ENCODE measurements around the gene MAD2L1BP.

MAD2L1BP gene

DNA sequence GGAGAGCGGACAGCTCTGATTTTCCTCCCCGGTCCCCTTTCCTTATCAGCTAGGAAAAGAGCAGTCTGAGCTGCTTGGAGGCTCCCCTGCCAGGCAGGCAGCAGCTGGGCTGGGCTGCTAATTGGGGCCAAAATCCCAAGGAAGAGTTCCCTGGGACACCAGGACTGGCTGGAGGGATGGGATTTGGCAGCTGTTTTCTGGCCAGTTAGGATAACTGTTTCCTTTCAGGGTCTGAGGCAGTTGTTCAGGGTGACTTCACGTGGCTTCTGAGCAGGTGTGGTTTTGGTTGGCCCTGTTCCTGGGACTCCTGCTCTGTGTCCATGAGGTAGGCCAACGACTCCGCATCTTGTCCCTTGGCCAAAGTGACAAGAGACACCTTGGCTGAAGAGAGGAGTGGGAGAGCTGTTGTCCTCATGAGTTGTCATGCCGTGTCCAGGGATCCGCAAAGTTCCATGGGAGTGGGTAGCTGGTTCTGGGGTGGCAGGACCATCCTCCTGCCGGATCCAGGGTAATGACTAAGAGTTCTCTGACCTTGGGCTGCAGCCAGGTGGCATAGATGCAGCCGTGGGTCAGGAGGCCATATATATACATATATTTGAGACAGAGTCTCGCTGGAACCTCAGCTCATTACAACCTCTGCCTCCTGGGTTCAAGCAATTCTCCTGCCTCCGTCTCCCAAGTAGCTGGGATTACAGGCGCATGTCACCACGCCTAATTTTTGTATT is 30.7 kb downstream of the MAD2L1BP start:
- DNase-seq (ENCODE audit: low read depth, low spot score), result no peak
- TF ChIP-seq, protein P1, sequence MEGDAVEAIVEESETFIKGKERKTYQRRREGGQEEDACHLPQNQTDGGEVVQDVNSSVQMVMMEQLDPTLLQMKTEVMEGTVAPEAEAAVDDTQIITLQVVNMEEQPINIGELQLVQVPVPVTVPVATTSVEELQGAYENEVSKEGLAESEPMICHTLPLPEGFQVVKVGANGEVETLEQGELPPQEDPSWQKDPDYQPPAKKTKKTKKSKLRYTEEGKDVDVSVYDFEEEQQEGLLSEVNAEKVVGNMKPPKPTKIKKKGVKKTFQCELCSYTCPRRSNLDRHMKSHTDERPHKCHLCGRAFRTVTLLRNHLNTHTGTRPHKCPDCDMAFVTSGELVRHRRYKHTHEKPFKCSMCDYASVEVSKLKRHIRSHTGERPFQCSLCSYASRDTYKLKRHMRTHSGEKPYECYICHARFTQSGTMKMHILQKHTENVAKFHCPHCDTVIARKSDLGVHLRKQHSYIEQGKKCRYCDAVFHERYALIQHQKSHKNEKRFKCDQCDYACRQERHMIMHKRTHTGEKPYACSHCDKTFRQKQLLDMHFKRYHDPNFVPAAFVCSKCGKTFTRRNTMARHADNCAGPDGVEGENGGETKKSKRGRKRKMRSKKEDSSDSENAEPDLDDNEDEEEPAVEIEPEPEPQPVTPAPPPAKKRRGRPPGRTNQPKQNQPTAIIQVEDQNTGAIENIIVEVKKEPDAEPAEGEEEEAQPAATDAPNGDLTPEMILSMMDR (IDR thresholded peaks at IDR 0.05; ENCODE audit: low read depth, low read length), result no peak
- in situ Hi-C loops (cut with HindIII; ENCODE audit: low sequenced_read_pairs), result no loop called here
- H3K4me3 ChIP-seq (ENCODE audit: low read depth, low read length), result no peak overlapping the region

GRCh38 chr6:43667245-43668150 is 31.9 kb downstream of the MAD2L1BP start:
- peak; percentile 67 for DNase-seq (ENCODE audit: low read depth, low spot score)
- in situ Hi-C loops (cut with HindIII; ENCODE audit: low sequenced_read_pairs), result no loop called here
- no peak overlapping the region for H3K4me3 ChIP-seq (ENCODE audit: low read depth, low read length)
- TF ChIP-seq, protein P1 (IDR thresholded peaks at IDR 0.05; ENCODE audit: low read depth, low read length), result peak; percentile 90

DNA sequence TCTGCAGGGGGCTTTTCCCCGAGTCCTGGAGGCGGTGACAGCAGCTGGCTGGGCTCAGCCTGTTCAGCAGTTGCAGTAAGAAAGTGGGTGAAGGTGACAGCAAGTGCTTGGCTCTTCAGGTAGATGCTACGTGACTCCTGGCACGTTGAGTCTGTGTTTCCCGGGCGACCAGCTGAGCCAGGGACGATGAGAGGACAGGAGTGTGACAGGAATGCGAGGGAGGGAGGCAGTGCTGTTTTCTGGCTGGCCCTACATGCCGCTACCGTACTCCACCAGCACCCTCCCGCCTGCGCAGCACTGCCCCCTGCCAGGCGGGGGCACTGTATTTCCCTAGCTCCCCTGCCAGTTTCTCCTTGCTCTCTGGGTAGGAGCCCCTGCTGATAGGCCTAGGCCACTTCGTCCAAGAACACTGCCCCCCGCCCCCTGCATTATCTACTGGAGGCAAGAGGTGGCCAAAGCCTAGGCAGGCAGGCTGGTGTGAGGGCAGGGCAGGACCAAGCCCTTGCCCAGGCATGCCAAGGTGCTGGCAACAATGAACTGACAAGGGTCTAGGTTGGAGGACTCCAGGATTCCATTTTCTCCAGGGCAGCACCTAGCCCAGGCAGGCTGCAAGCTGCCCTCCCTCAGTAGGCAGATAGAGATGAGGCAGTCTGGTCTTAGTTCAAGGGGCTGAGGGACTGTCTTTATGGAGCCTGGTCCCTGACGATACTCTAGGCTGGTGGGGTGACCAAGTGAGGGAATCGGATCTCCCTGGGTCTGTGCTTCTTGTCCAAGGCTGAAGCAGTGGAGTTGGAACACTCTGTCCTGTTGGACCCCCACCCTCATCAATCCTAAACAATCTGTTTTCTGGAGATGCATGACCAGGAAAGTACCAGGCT is 32.8 kb downstream of the MAD2L1BP start:
- in situ Hi-C loops (cut with HindIII; ENCODE audit: low sequenced_read_pairs), result no loop called here
- TF ChIP-seq, protein P1 (IDR thresholded peaks at IDR 0.05; ENCODE audit: low read depth, low read length), result peak; percentile 61
- no peak overlapping the region for H3K4me3 ChIP-seq (ENCODE audit: low read depth, low read length)
- DNase-seq (ENCODE audit: low read depth, low spot score), result peak; percentile 32

GRCh38 chr6:43669050-43669921 is 33.6 kb downstream of the MAD2L1BP start:
- peak; percentile 13 for DNase-seq (ENCODE audit: low read depth, low spot score)
- no peak overlapping the region for H3K4me3 ChIP-seq (ENCODE audit: low read depth, low read length)
- in situ Hi-C loops (cut with HindIII; ENCODE audit: low sequenced_read_pairs), result no loop called here
- TF ChIP-seq, protein P1 (IDR thresholded peaks at IDR 0.05; ENCODE audit: low read depth, low read length), result no peak

- H3K4me3 ChIP-seq (ENCODE audit: low read depth, low read length), result no peak overlapping the region
- in situ Hi-C loops (cut with HindIII; ENCODE audit: low sequenced_read_pairs), result no loop called here
- DNase-seq (ENCODE audit: low read depth, low spot score), result no peak
- TF ChIP-seq, protein P1 (IDR thresholded peaks at IDR 0.05; ENCODE audit: low read depth, low read length), result no peak
These were observed 34.4 kb downstream of the MAD2L1BP start for GRCh38 chr6:43669922-43670622.
